DMS153 (cell line): ENCODE data around the gene REPS1.
"Not testable (repeated sequence)": the region's sequence is repeated elsewhere in the genome, so short reads cannot be mapped to it uniquely, and the experiment has no call there.

Source experiments
- DNase-seq: peaks from one replicate; lab custom pipeline; 2025; lab: John Stamatoyannopoulos, UW

Gene REPS1

DNA sequence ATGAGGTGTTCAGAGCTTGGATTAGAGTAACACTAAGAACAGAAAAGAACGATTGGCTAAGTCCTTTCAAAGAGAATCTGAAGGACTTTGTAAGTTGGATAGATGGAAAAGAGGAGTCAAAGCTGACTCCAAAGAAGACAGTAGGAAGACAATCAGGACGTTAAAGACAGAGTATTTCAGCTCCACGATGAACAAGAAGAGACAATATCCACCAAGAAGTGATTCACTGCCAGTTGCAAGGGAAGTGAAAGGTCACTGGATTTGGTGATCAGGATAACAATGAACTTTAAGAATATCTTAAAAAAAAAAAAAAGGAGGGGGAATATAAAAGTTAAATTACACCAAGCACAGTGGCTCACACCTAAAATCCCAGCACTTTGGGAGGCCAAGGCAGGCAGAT, 17.9 kb downstream of the REPS1 start:
- DNase-seq: no peak

DNA sequence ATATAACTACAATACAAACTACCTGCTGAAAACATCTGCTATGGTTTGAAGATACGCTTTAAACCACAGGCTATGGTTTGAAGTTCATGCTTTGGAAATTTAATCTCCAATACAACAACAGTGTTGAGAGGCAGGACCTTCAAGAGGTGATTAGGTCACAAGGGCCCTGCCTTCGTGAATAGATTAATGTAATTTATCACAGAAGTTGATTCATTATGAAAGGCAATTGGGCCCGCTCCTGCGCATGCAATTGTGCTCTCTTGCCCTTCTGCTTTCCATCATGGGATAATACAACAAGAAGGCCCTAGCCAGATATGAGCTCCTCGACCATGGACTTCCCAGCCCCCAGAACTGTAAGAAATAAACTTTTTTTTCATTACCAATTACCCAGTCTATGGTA, 21.2 kb downstream of the REPS1 start:
- DNase-seq: no peak

DNA sequence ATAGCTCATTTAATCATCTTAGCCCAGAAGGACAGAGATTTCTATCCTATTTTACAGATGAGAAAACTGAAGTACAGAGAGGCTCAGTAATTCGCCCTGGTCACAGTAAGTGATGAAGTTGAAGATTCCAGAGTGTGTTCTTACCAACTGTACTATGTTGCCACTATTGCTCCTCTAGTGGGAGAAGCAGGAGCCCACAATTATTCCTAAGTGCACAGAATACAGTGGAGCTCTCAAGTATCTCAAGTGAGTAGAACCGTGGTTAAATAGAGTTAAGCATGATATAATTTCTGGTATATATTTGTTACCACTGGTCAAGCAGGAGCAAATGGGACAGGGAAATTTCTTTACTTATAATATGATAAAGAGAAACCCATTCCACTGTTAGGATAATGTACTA, 22.1 kb downstream of the REPS1 start:
- DNase-seq: no peak

DNA sequence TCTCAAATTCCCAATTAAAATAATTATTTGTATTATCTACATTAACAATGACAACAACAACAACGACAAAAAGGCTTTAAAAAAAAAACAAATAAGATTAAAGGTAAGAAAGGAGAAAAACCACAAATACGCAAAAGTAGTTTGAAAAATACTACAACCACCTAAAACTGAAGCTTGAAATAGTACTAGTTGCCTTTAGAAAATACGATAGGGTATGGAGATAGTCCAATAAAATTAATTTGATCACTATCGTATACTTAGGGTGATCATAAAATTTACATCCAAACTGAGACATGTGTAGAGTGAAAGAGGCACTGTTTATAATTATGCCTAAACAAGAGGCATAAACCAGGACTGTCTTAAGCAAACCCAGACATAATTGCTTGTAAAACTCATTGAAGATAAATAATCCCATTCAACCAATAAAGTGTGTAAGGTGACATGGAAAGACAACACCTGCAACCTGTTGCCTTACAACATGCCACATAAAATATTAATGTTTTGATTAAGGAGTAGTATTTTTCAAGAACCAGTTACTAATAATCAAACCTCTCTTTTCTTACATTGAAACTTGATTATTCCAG, 22.7 kb downstream of the REPS1 start:
- DNase-seq: no peak

DNA sequence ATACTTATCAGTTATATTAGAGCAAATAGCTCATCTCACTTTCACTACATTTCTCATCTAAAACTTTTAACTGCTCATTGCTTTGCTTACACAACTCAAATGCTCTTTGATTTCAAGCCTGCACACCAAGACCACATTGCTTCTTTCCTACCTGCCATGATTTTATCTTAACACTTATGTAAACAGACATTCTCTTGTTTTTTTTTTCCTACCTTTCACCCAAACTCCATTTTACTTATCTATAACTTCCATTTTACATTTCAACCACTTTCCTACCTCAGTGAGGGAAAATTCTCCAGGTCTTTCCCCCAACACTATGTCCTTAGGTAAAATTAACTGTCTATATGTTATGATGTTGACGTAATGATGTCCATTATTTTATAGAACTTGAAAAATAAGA, 24.0 kb downstream of the REPS1 start:
- DNase-seq: no peak

GRCh38 chr6:138963531-138963930, 24.5 kb downstream of the REPS1 start:
- DNase-seq: no peak

DNA sequence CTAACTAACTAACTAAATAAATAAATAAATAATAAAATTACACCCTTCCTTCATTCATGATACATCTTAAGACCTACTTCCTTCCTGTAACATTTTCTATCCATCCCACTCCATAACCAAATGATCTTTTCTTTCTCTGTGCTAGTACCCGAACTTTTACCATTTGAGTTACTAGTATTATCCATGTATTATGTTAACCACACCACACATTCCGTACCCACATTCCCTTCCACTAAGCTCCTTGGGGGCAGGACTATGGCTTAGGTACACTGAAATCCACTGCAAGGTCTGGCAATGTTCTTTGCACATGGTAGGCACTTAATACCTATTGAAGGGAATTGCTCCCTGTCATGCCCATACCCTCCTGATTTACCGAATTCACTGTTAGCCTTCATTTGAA, 24.9 kb downstream of the REPS1 start:
- DNase-seq: no peak

DNA sequence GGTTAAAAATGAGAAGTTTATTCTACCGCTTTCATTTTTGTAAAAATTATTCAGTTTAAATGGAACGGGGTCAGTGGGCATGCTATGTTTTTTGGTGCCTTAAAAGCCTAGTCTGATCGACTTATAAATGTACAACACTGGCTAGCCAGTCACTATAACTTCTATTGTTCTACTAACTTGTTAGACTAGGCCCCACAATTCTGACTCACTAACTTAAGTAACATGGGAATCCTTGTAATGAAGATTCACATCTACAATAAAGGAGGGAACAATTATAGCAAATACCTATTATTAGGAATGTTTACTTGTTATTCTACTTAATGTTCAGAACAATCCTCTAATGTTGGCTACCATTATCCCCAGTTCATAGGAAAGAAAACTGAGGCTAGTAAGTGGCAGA, 28.5 kb downstream of the REPS1 start:
- DNase-seq: no peak

DNA sequence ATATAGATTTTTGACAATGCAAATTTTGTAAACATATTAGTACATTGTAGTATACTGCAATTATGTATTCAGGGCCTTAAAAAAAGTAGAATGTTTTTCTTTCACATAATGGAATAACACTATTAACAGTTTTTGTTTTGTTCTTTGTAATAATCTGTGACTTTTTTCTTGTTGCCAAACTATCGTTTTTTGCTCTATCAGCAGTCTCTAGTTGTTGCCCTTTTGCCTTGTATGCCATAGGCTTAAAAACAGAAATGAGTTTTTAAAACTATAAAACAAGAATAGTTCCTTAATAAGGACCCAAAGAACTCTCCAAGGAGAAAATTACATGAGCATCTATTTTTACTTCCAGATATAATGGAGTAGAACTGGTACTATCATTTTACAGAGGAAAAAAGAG, 29.5 kb downstream of the REPS1 start:
- DNase-seq: no peak

DNA sequence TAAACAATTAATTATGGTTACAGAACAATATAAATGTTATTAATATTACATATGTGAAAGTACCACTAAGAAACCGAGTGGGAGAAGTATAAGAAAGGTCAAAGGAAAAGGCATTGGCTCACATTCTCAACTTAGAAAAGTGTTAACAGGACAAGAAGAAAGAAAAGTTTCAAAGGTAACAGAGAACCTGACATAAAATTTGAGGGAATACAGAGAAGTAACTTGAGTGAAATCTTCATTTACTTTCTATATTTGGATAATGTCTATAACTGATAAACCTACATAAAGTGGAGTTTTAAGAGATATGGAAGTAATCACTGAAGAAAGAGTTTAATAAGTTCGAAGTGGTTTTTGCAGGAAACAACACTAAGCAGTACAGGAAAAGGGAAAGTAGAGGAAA, 30.1 kb downstream of the REPS1 start:
- no peak for DNase-seq

DNA sequence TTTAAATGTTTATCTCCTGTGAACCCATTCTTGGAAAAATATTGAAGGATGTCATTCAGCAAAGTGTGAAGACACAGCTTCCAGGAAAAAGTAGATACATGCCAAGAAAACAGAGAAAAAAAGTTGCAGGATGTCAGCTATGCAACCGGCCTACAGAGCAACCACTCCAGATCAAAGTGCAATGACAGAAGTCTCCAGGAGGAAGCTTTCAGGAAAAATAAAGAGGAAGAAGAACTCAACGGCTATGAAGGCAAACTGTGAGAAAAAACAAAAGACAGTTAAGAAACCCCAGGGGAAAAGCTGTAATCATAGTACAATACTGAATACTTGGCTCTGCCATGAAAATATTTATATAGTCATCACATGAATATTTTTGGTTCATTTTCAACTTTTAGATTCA, 30.6 kb downstream of the REPS1 start:
- no peak for DNase-seq

DNA sequence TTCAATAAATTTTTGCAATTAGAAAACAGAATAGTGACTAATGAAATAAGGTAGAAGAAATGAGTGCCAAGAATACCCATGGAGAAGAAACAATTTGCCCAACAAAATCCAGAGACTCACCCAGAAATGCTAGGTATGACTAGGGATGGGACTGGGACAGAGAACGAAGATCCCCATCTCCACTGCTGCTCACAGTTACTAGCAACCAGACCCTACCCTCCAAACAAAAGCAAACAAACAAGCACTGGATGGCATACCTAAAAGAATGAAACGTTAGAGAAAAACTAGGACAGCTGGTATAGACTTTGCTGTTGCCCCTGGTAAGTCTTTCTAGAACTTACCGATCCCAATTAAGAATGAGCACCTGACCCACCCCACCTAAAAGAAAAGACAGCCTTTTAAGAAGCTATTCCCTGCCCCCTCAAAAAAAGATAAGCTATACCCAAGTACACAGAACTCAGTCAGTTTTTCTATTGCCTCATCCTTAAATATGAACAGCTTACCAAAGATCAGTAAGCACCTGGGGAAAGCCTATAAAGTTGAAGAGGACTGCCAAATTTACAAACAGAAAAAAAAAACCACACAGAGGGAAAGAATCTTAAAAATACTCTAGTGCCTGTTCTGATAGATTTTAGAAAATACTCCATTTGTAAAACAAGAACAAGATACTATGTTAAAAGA, 31.7 kb downstream of the REPS1 start:
- DNase-seq: no peak

GRCh38 chr6:138955262-138955661, 32.8 kb downstream of the REPS1 start:
- no peak for DNase-seq

DNA sequence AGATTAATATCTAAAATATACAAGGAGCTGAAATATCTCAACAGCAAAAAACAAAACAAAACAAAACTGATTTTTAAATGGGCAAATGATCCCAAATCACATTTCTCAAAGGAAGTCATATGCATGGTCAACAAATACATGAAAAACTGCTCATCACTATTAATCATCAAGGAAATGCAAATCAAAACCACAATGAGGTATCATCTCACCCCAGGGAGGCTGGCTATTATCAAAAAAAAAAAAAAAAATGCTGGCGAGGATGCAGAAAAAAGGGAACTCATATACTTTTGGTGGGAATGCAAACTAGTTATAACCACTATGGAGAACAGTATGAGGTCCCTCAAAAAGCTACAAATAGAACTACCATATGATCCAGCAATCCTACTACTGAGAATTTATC, 34.6 kb downstream of the REPS1 start:
- DNase-seq: no peak

DNA sequence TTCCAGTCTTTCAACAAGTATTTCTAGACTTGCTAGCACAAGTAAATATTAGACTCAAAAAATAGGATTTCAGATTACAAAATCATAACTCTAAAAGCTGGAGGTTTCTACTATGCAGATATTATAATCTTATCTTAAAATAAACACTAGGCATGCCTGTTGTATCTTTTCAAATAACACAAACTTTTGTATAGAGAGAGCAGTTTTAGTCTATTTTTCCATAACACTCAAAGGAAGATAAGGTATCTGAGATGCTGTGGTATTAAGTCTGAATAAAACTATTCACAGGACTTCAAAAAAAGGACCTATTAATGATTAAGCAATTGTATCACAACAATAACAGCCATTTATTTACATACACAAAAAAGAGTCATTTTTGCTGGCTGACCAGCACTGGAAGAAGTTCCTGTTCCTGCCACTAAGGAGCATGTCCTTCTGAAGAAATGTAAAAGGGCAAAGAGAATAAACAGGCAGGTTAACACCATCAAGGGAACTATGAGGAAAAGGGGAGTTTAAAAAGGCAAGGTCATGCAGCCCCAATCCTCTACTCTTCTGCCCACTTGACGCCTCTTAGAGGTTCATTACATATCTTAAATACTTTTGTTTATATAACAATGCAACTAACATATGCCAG, 39.4 kb downstream of the REPS1 start:
- DNase-seq: no peak

DNA sequence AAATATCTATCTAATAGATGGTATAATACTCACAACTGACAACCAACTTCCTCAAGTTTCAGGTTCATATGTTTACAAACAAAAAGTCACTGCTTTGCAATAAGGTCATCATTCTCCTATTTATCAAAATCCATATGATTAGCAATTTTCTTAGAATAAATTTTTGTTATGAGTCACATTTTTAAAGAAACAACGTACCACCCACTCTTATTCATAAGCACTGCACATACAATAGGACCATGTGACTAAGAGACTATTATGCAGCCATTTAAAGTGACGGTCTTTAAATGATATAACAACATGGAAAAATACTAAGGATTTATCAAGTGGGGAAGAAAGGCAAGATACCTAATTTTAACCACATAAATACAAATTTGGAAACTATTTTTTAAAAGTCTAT, 40.0 kb downstream of the REPS1 start:
- DNase-seq: no peak

DNA sequence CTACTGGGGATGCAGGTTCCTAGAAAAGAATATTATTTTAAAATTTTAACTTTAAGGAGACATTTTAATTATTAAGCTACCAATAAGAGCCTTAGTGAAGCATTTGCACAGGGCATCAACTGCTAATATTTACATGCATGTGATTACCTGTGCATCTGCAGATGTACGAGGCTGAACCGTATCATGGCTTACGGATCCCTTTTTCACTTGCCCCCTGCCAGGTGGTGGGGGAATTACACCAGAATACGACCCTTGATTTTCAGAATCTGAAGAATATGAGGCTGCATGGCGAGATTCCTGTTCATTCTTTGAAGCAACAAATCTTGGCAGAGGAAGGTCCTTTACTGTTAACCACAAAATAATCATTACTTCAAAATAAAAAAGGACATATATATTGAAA, 42.7 kb downstream of the REPS1 start:
- no peak for DNase-seq

GRCh38 chr6:138944412-138944811, 43.6 kb downstream of the REPS1 start:
- DNase-seq: no peak

DNA sequence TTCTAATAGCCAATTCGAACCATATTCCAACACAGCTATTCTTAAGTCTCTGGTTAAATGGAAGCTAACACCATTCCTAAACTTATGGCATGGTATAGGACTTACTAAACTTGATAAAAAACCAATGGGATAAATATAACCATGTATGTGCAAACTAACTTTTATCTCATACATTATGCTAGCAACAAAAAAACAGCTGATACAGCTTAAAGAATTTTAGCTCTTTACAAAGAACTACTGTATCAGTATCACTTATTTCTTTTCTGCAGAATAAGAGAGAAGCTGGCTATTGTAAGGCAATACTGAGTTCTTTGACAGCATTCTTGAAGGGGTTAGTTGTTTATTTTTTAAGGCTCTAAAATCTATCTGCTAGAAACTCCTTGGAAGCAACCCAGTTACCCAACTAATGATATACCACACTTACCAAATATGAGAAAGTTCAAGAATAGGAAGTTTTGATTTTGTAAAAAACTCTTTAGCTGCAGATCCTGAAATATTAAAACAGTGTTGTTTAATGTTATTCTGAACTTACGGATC, 44.9 kb downstream of the REPS1 start:
- DNase-seq: no peak

GRCh38 chr6:138936873-138937272, 51.2 kb downstream of the REPS1 start:
- DNase-seq: not testable (repeated sequence)

DNA sequence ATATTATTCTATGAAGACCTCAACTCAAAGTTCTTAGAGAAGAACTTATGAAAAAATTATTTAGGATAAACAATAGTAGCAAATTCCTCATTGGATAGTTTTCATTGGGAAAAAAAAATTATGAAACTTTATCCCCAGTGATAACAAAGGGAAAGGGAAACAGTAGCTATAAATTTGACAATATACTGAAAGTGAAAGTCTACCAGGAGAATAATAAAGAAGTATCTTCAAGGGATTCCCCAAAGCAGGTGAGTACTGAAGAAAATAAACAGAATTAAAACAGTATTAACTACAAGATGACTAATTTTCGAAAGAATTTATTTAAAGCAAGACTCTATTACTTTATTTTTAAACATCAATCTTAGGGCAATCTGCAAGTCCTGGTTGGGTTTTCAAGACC, 56.4 kb downstream of the REPS1 start:
- DNase-seq: no peak

DNA sequence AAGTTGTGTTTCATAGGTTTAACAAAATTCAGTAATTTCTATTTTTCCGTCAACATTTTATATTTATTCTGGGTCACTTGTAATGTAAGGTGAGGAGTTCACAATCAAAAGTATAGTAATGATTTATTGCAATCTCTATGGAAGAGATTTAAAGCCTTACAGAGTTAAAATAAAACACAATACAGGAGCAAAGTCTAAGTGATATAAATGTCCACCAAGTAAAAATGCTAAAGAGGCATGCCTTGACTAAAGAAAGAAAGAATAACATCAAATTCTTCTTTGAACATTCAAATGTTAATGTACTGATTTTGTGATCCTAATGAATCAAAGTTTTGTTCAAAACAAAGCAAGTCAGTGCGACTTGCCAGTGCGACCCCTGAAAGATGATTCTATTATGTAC, 61.5 kb downstream of the REPS1 start:
- DNase-seq: no peak

DNA sequence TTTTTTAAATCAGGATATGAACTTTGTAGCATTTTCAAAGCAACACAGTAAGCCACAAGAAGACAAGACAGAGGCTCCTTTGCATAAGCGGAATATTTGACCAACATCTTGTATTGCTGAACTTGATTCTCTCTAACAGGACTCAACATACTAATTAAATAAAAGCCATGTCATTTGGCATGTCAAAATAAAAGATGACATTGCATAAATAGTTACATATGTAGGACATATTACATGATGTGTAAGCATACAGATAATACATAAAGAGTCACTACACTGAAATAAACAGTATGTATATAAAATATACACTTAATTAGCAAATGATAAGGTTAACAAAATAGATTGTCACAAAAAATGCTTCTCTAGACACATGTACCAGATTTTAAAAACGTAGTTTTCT, 62.2 kb downstream of the REPS1 start:
- DNase-seq: no peak

GRCh38 chr6:138923561-138923960, 64.5 kb downstream of the REPS1 start:
- DNase-seq: no peak
